SH-SY5Y (cell line): ENCODE measurements around the gene SPATA2.

ENCODE experiments used
- GATA2 ChIP-seq: IDR thresholded peaks from 2 replicates; pipeline ENCODE4 v1.6.1; 2011; ENCODE audit warnings: mild to moderate bottlenecking, low read depth, low read length
- GATA3 ChIP-seq: IDR thresholded peaks from 2 replicates; pipeline ENCODE4 v1.6.1; 2011; ENCODE audit warnings: low read depth, mild to moderate bottlenecking, low read length, moderate library complexity

GRCh38 chr20:49892260-49892659, 23.1 kb downstream of the SPATA2 start:
- TF ChIP-seq GATA2 (no peak), GATA3 (no peak)
